BJ (cell line): Measurements from ENCODE around the gene OPCML. TPM values are rescaled to one million over a fixed set of nuclear protein-coding genes. Genes with fewer than 3 reads are reported as not detected.

Source experiments
- CTCF ChIA-PET: fragments of 350-600 bp; formaldehyde crosslinking; extraction: SDS; loops from one replicate; lab custom pipeline; 2021; ENCODE audit warnings: antibody characterized with exemption, inconsistent platforms; lab: Yijun Ruan, JAX
- POLR2A ChIA-PET: fragments of 300-600 bp; sonication (Branson Sonifier 250); formaldehyde crosslinking; extraction: SDS; loops from one replicate; lab custom pipeline; 2021; ENCODE audit warnings: antibody characterized with exemption; lab: Charles Lee
- DNase-seq: peaks from one replicate; pipeline ENCODE4 v3.0.0-alpha.2; 2011; ENCODE audit warnings: low read depth
- H3K27me3 ChIP-seq: 2 replicates; pipeline ENCODE4 v1.6.0; 2011; ENCODE audit warnings: low read length; ENCODE audit not compliant: control insufficient read depth, insufficient read depth
- H3K36me3 ChIP-seq: 2 replicates; pipeline ENCODE4 v1.5.1; 2011; ENCODE audit warnings: low read length; ENCODE audit not compliant: control insufficient read depth, insufficient read depth
- H3K4me3 ChIP-seq: 2 replicates; pipeline ENCODE4 v1.5.1; 2011; ENCODE audit warnings: low read depth, mild to moderate bottlenecking, control low read depth, low read length
- CTCF ChIP-seq: IDR thresholded peaks from 2 replicates; pipeline ENCODE4 v1.5.1; 2011; ENCODE audit warnings: low read depth, mild to moderate bottlenecking, control low read depth, inconsistent platforms, low read length, moderate library complexity; ENCODE audit not compliant: insufficient read depth
- polyA plus RNA-seq: library from polyadenylated mRNA; depleted of rRNA; stranded (reverse); fragments of >200 nt; gene quantifications from 2 replicates; pipeline ENCODE4 v1.2.3, GENCODE V29; 2011

The OPCML gene
- polyA plus RNA-seq, 1 experiment = 2.0 TPM

DNA sequence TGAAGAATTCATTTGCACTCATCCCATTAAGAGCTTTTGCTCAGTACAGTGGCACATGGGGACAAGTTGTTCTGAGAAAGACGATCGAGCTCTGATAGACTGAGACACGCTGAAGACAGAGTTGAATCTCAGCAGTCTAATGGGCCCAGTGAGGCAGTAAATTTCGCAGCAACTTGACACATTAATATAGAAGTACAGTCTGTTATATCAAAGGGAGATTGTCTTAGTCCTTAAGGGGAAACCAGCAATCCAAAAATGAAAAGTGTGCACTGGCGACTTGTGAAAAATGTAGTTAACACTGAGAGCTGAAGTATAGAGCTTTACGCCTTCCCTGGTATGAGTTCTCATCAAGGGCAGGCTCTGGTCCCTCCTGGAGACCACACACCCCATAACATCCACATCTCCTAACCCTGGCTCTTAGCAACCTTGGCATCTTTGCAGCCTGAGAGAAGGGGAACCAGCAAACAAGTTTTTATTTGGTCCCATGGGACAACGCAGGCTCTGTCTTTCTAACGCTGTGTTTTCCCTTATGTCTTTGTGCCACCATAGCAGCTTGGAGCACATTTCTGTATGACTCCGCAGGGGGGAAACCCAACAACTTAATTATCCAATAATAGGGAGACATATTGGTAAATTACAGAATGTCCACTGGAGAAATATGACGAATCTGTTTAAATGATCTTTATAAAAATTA, 952.5 kb downstream of the OPCML start:
- no peak for TF ChIP-seq CTCF
- no peak overlapping the region for H3K4me3 ChIP-seq
- no peaks in the 10 kb centered on the region for H3K27me3 ChIP-seq
- no peak for DNase-seq
- CTCF ChIA-PET = no interaction called here
- POLR2A ChIA-PET = no interaction called here
- H3K36me3 ChIP-seq = no peaks in the 10 kb centered on the region

DNA sequence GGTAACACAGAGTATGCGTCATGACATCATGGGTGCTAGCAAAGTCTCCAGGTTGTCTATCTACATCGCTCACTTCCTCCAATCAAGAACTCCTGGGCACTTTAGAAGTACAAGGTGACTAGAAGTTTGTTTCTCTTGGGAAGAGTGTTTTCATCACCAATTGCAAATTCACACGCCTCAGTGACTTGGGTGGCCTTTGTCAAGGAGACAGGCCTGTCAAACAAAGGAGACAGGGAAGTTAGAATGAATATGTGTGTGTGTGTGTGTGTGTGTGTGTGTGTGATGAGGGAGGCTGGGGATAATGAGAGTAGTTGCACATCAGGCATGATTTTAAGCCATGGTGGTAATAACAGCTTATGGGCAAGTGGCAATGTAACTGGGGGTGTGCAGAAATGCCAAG, 953.2 kb downstream of the OPCML start:
- no peak overlapping the region for H3K4me3 ChIP-seq
- TF ChIP-seq CTCF = no peak
- DNase-seq = no peak
- CTCF ChIA-PET = no interaction called here
- no peaks in the 10 kb centered on the region for H3K36me3 ChIP-seq
- no peaks in the 10 kb centered on the region for H3K27me3 ChIP-seq
- POLR2A ChIA-PET = no interaction called here

DNA sequence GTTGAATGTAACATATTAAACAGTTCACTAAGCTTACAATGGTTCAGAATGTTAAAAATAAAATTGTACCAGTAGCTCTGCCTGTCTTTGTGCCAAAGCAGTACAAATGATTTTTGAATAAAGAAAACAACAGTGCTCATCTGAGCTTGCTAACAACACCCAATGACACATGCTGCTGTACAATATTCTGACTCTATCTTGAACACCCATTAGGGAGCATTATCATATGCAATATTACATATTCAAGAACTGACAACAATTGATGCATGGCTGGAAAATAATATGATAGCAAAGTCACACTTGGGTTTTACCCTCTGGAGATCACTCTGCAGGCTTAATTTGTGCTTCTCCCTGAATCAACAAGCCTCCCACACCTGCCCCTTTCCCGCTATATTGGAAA, 953.7 kb downstream of the OPCML start:
- no peak for DNase-seq
- no peaks in the 10 kb centered on the region for H3K36me3 ChIP-seq
- TF ChIP-seq CTCF = no peak
- ChIA-PET CTCF (no interaction called here), POLR2A (no interaction called here)
- H3K27me3 ChIP-seq = no peaks in the 10 kb centered on the region
- no peak overlapping the region for H3K4me3 ChIP-seq

- POLR2A ChIA-PET = no interaction called here
- H3K4me3 ChIP-seq = no peak overlapping the region
- peak; percentile 45 for DNase-seq
- H3K27me3 ChIP-seq = no peaks in the 10 kb centered on the region
- CTCF ChIA-PET = interaction anchor here (0.9 kb wide), 1 partner anchor 364 kb away, joined by 3 read pairs; no protein-coding TSS in a partner anchor
- no peaks in the 10 kb centered on the region for H3K36me3 ChIP-seq
- no peak for TF ChIP-seq CTCF
These were observed 955.6 kb downstream of the OPCML start for GRCh38 chr11:132576706-132577105.

DNA sequence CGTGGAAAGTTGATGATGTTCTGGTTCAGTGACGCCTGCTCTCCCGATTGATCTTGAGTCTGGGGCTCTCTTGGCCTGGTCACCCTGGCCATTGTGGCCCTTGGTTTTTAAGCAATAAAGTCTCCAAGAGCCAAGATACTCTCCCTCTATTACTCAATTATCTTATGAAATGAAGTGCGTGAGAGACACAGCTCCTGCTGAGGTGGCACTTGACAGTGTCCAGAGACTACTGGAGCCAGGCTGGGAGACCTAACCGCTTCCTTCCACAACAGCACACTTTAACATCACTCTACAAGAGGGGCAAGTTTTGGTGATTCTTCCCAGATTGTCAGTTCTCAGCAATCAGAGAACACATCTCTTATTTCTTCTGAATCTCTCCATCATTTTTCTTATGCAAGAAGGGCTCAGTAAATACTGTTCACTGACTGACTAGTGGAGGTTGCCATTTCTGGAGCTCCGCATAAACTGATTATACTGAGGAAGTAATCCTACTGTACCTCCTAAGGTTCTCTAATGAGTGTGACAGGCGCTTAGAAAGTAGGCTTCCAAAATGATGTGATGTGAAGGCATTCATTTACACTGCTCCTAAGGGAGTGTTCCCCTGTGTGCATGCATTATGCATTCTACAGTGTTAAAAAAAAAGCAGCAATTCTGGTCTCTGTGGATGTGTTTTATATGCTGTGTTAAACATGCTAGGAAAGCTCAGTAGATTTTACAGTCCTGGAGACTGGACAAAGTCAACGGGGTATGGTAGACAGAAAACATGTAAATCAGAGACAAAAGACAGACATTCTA, 968.0 kb downstream of the OPCML start:
- no peak overlapping the region for H3K4me3 ChIP-seq
- ChIA-PET CTCF (no interaction called here), POLR2A (no interaction called here)

More for the DNA sequence above, 968.0 kb downstream of the OPCML start:
- TF ChIP-seq CTCF = no peak
- Histone ChIP-seq H3K36me3 (no peaks in the 10 kb centered on the region), H3K27me3 (no peaks in the 10 kb centered on the region; the same call in 1 of the 2 replicates)
- no peak for DNase-seq
